Ishikawa (cell line): ENCODE data around the gene PTPRQ.

ENCODE experiments used
- CEBPB ChIP-seq: IDR thresholded peaks from 2 replicates; pipeline ENCODE4 v1.6.1; 2012
- CREB1 ChIP-seq: IDR thresholded peaks from 2 replicates; pipeline ENCODE4 v1.6.1; 2012; ENCODE audit warnings: low read depth
- EGR1 ChIP-seq: IDR thresholded peaks from 2 replicates; pipeline ENCODE4 v1.6.1; 2012
- EP300 ChIP-seq: IDR thresholded peaks from 2 replicates; pipeline ENCODE4 v1.6.1; 2012; ENCODE audit warnings: borderline replicate concordance
- FOXM1 ChIP-seq: IDR thresholded peaks from 2 replicates; pipeline ENCODE4 v1.6.1; 2012; ENCODE audit warnings: low read depth, borderline replicate concordance
- NFIC ChIP-seq: IDR thresholded peaks from 2 replicates; pipeline ENCODE4 v1.6.1; 2012
- RAD21 ChIP-seq: IDR thresholded peaks from 2 replicates; pipeline ENCODE4 v1.6.1; 2012; ENCODE audit warnings: low read depth
- TAF1 ChIP-seq: IDR thresholded peaks from 2 replicates; pipeline ENCODE4 v1.6.1; 2012; ENCODE audit warnings: low read depth, mild to moderate bottlenecking
- TCF12 ChIP-seq: IDR thresholded peaks from 2 replicates; pipeline ENCODE4 v1.6.1; 2012; ENCODE audit warnings: low read depth
- TEAD4 ChIP-seq: IDR thresholded peaks from 2 replicates; pipeline ENCODE4 v1.6.1; 2012
- YY1 ChIP-seq: IDR thresholded peaks from 2 replicates; pipeline ENCODE4 v1.6.1; 2012; ENCODE audit warnings: low read depth
- ZBTB7A ChIP-seq: IDR thresholded peaks from 2 replicates; pipeline ENCODE4 v1.6.1; 2012; ENCODE audit warnings: low read depth
- TF ChIP-seq, protein P1 (sequence below): IDR thresholded peaks from 2 replicates; pipeline ENCODE4 v1.6.1; 2012
- TF ChIP-seq, protein P2 (sequence below): IDR thresholded peaks from 2 replicates; pipeline ENCODE4 v1.6.1; 2012
- TF ChIP-seq, protein P3 (sequence below): IDR thresholded peaks from 2 replicates; pipeline ENCODE4 v1.6.1; 2012; ENCODE audit warnings: low read depth, mild to moderate bottlenecking

Gene PTPRQ

GRCh38 chr12:80460972-80461371, 16.9 kb downstream of the PTPRQ start:
- TF ChIP-seq, protein P1, sequence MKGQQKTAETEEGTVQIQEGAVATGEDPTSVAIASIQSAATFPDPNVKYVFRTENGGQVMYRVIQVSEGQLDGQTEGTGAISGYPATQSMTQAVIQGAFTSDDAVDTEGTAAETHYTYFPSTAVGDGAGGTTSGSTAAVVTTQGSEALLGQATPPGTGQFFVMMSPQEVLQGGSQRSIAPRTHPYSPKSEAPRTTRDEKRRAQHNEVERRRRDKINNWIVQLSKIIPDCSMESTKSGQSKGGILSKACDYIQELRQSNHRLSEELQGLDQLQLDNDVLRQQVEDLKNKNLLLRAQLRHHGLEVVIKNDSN = no peak
- no peak for TF ChIP-seq NFIC
- no peak for TF ChIP-seq RAD21
- no peak for TF ChIP-seq EP300
- TF ChIP-seq CREB1 = no peak
- TF ChIP-seq CEBPB = no peak
- TF ChIP-seq, protein P2, sequence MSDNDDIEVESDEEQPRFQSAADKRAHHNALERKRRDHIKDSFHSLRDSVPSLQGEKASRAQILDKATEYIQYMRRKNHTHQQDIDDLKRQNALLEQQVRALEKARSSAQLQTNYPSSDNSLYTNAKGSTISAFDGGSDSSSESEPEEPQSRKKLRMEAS = no peak
- TF ChIP-seq TAF1 = no peak
- TF ChIP-seq, protein P3, sequence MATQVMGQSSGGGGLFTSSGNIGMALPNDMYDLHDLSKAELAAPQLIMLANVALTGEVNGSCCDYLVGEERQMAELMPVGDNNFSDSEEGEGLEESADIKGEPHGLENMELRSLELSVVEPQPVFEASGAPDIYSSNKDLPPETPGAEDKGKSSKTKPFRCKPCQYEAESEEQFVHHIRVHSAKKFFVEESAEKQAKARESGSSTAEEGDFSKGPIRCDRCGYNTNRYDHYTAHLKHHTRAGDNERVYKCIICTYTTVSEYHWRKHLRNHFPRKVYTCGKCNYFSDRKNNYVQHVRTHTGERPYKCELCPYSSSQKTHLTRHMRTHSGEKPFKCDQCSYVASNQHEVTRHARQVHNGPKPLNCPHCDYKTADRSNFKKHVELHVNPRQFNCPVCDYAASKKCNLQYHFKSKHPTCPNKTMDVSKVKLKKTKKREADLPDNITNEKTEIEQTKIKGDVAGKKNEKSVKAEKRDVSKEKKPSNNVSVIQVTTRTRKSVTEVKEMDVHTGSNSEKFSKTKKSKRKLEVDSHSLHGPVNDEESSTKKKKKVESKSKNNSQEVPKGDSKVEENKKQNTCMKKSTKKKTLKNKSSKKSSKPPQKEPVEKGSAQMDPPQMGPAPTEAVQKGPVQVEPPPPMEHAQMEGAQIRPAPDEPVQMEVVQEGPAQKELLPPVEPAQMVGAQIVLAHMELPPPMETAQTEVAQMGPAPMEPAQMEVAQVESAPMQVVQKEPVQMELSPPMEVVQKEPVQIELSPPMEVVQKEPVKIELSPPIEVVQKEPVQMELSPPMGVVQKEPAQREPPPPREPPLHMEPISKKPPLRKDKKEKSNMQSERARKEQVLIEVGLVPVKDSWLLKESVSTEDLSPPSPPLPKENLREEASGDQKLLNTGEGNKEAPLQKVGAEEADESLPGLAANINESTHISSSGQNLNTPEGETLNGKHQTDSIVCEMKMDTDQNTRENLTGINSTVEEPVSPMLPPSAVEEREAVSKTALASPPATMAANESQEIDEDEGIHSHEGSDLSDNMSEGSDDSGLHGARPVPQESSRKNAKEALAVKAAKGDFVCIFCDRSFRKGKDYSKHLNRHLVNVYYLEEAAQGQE = no peak
- TF ChIP-seq FOXM1 = no peak
- TF ChIP-seq YY1 = no peak
- TF ChIP-seq TEAD4 = no peak
- no peak for TF ChIP-seq TCF12
- no peak for TF ChIP-seq ZBTB7A
- TF ChIP-seq EGR1 = no peak

GRCh38 chr12:80469681-80470080, 25.6 kb downstream of the PTPRQ start:
- TF ChIP-seq EGR1 = no peak
- no peak for TF ChIP-seq TCF12
- no peak for TF ChIP-seq CREB1
- no peak for TF ChIP-seq ZBTB7A
- TF ChIP-seq EP300 = no peak
- TF ChIP-seq, protein P1 = no peak
- TF ChIP-seq TAF1 = no peak
- no peak for TF ChIP-seq CEBPB
- no peak for TF ChIP-seq YY1

DNA sequence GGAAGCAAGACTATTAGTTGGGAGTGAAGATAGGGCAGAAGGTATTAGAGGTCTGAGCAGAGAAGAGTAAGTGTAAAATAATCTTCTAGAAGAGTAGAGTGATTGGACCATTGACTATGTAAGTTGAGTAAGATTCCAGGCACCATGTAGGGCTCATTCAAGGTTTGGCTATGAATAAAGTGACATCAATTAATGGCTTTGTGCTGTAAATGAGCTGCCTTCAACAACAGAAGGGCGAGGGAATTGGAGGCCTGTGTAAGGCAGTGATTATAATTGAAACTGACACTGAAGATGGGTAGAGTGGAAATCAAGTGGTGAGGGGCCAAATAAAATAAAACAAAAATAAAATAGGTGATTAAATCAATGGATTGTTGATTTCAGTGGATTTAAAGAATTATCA, 26.4 kb downstream of the PTPRQ start:
- TF ChIP-seq, protein P3 = no peak
- no peak for TF ChIP-seq TAF1
- TF ChIP-seq, protein P2 = no peak
- TF ChIP-seq TCF12 = no peak
- TF ChIP-seq ZBTB7A = no peak
- TF ChIP-seq CREB1 = no peak
- TF ChIP-seq EGR1 = no peak
- no peak for TF ChIP-seq CEBPB
- TF ChIP-seq FOXM1 = no peak
- no peak for TF ChIP-seq EP300
- no peak for TF ChIP-seq YY1
- no peak for TF ChIP-seq TEAD4
- no peak for TF ChIP-seq RAD21
- no peak for TF ChIP-seq NFIC
- TF ChIP-seq, protein P1 = no peak

DNA sequence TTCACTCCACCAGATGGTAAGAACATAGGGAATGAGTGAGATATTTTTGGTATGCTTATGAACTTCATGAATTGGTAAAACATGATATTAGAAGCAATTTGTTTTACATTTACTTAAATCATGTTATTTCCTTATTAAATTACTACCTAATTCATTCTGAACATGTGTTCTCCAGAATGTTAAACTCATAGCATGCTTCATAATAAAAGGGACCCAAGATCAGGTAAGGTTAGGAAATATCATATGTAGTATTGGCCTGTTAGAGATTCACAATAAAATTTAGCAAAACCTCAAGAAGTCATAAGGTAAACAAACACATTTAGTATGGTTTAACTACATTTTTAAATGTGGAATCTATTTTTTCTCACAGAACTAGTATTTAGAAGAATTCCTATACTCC, 28.2 kb downstream of the PTPRQ start:
- TF ChIP-seq, protein P2 = no peak
- no peak for TF ChIP-seq ZBTB7A
- no peak for TF ChIP-seq FOXM1
- TF ChIP-seq TCF12 = no peak
- TF ChIP-seq, protein P1 = no peak
- TF ChIP-seq YY1 = no peak
- no peak for TF ChIP-seq CEBPB
- no peak for TF ChIP-seq EP300
- TF ChIP-seq, protein P3 = no peak
- no peak for TF ChIP-seq NFIC
- no peak for TF ChIP-seq RAD21
- TF ChIP-seq TAF1 = no peak
